NCI-H748 treated with DMSO at 0.1 percent for 48 hours (cell line): ENCODE measurements around the gene STK25.
"Not testable (repeated sequence)": the region's sequence is repeated elsewhere in the genome, so short reads cannot be mapped to it uniquely, and the experiment has no call there.

ENCODE experiments used
- DNase-seq: peaks from one replicate; lab custom pipeline; 2025; lab: John Stamatoyannopoulos, UW

The STK25 gene

DNA sequence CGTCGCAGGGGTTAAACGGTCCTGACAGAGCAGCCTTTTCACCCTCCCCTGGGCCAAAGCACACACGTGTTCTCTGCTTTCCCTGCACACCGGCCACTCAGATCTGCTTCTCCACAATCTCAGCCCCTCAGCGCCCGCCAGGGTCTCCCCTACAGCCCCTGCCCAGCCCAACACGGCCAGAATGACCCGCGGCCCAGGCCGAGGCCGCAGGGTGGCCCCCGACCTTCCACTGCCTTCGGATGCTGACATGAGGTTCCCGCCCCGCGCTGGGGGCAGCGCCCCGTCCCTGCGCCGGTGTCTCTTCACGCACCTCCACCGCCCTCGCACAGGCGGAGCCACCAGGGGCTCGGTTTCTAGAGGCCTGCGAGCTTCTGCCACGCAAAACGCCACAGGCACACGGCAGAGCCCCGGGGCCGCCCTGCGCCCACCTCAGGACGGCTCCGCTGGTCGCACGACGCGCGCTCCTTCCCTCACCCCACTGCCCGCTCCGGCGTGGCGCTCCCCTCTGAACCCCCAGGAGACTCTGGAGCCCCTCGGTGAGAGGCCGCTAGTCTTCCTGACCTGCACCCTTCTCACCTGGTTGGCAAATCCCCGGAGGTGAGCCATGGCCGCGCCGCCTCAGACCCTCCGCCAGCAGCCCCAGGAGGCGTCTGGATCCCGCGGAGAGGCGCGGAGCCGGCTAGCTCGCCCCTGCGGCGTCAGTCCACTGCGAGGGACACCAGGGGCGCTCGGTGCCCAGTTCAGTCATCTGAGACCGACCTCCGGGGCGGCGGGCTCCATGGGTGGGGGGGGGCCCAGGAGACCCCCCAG, 749 bp downstream of the STK25 start:
- DNase-seq = no peak

DNA sequence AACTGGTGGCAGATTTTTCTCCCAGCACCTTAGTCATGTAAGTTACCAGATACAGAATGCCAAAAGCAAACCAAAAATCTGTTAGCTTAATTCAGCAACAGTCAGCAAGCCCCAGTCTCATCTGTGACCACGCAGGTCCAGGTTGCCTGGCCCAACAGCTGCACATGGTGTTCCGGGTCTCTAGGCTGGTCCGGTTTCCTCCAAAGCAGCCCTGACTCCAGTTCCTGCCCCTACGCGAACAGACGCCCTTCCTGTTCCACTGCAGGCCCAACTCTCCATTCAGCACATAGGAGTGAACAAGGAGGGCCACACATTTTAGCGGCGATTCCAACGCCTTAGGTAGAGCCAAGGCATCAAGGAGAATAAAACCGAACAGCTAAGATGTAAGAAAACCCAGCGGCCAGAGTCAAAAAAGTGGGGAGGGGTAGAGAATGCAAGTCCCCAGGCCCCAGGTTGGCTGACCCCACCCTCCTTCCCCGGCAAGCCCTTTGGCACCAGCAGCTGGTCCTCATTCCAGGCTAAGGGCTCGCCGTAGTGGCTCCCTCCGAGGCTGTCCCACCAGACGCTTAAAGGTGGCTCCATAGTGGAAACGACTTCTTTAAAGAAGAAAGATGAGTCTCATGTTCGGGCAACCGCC, 1.5 kb downstream of the STK25 start:
- DNase-seq = no peak

GRCh38 chr2:241506317-241506716, 2.1 kb downstream of the STK25 start:
- DNase-seq = not testable (repeated sequence)

DNA sequence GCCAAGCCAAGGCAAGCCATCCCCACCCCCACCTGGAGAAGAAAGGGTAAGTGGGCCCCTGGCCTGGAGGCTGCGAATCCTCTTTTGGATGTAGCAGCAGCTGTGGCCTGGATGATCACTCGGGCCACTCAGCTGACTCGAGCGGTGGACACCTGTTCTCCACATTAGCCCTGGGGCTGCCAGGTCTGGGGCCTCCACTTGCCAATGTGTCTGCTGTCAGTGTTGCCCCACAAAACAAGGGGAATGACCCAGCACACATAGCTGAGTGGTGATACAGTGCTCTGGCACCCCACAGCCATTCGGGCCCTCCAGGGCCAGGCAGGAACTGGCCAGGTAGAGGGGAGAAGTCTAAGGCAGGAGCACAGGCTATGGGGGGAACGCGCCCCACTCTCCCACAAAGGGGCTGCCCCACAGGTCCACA, 2.6 kb downstream of the STK25 start:
- no peak for DNase-seq

GRCh38 chr2:241505086-241505780, 3.2 kb downstream of the STK25 start:
- DNase-seq = no peak

GRCh38 chr2:241503776-241504392, 4.5 kb downstream of the STK25 start:
- no peak for DNase-seq

DNA sequence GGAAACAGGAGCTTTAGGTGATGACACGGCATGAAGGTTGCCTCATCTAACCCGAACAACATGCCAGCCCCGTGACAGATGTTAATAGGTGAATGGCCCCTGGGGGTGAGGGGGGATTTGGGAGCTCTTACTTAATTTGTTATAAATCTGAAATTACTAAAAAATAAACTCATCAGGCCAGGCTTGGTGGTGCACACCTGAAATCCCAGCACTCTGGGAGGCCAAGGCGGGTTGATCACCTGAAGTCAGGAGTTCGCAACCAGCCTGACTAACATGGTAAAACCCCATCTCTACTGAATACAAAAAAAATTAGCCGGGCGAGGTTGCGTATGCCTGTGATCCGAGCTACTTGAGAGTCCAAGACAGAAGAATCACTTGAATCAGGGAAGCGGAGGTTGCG, 6.1 kb downstream of the STK25 start:
- DNase-seq = no peak

- DNase-seq = no peak
Observed at GRCh38 chr2:241501551-241501950, 6.8 kb downstream of the STK25 start.

GRCh38 chr2:241501099-241501541, 7.3 kb downstream of the STK25 start:
- no peak for DNase-seq

DNA sequence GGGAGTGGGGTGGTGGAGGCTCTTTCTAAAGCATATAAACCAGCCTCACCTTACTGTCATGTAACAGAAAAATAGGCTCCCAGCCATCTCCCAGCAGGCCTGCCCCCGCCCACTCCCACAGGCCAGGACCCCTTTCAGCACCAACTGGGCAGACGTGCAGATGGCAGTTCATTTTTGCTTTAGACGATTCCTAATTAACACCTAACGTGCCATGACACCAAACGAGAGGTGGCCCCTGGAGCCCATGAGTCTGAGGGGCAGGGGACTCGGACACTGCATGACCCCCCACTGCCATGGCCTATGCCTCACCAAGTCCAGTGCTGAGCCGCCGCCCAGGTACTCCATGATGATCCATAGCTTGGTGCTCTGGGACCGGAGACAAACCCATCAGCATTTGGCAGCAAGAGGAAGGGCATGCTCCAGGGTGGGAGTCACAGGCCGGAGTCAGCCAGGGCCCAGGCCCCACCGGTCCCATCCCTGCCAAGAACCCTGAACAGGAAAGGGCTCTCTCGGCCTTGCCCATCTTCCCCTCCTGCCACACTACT, 7.9 kb downstream of the STK25 start:
- no peak for DNase-seq

GRCh38 chr2:241500016-241500415, 8.4 kb downstream of the STK25 start:
- DNase-seq = no peak

GRCh38 chr2:241499146-241499965, 9.0 kb downstream of the STK25 start:
- DNase-seq = no peak

GRCh38 chr2:241498115-241499070, 10.0 kb downstream of the STK25 start:
- no peak for DNase-seq

DNA sequence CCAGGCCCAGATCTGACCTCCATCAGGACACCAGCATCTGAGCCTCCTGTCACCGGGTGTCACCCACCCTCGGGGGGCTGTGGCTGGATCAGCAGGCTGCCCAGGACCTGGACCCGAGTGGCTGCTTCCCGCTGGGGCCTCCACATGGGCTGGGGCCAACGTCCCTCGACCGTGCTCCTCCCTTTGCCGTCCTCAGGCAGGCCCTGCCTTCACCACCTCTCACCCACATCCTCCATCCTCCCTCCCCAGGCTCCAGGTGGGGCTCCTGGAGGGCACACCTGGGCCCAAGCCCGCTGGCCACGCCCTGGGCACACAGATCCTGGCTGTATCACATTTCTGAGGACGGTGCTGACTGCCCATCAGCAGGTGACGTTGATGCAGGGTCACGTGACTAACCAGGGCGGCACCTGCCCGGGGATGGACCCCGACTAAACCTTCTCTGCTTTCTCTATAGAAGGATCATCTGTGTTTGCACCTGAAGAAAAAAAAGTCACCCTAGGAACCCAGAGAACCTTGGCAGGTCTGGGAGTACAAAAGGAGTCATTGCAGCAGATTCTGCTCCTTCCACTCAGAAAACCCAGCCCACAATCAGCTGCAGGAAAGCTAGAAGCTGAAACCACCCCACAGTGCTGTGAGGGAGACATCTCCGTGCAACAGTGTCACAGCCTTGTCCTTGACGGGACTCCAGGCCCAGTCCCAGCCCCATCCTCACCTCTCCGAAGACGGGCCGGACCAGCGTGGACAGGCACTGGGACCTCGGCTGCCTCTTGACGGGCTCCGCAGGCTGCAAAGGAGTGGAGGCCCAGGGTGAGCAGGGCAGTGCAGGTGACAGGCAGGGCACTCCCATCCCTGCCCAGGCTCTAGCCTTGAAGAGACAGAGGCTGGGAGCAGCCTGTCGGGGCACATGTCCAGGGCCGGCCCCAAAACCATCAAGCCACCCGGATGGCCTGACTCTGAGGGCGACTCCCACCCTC, 11.2 kb downstream of the STK25 start:
- peak; percentile 10 for DNase-seq

DNA sequence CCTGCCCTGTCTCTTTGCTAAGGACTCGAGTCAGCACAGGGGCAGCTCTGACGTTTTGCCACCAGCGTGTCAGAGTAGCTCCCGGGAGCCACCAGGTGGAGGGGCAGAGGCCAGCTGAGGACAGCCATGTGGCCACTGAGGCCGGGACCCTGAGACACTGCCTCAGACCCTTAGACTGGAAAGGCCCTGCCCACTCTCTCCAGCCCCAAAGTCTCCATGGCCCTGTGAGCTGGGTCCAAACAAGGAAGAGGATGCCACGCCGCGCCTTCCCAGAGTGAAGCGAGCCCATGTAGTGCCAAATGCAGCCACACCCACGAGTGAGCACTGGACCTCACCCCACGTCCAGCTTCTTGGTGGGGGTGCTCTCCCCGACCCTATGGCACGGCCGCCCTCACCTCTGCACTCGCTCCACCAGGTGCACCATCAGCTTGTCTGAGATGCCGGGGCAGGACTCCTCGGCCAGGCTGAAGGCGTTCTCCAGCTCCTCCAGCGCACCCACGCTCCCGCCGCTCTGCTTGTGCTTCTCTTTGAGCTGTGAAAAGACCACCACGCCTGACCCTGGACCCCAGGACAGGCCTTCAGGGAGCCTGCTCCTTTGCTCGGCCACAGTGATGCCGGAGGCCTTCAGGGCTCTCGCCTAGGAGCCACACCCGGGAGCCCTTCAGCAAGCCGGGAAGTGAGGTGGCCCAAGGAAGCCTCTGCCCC, 12.2 kb downstream of the STK25 start:
- DNase-seq = no peak

DNA sequence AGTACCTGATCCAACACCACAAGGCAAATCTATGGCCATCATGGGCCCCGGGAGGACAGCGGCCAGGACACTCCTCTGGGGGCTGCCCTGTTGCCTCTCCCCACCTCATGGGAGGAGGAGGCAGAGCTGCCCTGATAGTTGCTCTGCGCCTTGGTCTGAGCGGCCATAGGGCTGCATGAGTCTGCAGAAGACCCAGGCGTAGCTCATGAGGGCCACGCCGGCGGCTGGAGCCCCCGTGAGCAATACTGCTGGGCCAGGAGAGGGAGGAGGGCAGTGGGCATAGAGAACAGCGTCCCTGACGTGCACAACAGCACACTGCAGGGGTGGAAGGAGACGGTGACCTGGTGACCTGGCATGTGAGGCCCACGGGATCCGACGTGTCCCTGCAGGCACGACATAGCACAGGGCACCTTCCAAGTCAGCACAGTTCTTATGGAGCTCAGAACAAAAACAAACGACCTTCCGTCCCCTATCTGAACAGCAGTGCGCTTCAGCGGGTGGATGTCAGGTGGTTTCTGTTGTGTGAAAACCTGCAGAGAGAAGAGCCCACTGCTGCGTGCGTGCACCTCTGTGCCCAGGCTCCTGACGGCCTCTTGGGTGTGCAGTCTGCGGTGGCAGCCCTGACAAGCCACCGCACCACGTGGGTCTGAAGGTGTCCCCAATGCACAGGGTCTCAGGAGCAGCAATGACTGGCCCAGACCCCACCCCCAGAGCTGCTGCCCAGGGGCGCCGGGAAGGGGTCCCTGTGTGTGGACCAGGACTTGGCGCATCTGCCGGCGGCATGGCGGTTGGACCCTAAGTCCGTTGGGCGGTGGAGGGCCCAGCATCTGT, 13.0 kb downstream of the STK25 start:
- DNase-seq = no peak

- DNase-seq = no peak
Observed at GRCh38 chr2:241494311-241494908, 14.0 kb downstream of the STK25 start.
